Skeletal muscle tissue (tissue), 4 donors: ENCODE results near the gene CREBRF. TPM values are rescaled to one million over a fixed set of nuclear protein-coding genes. Genes with fewer than 3 reads are reported as not detected.
"Not testable (repeated sequence)": the region's sequence is repeated elsewhere in the genome, so short reads cannot be mapped to it uniquely, and the experiment has no call there.

Experiments
- H3K27ac ChIP-seq: one replicate; pipeline ENCODE4 v1.7.0; 2013; ENCODE audit warnings: mild to moderate bottlenecking, low read depth, low read length, inconsistent platforms
- H3K27me3 ChIP-seq, 3 donors: one replicate each; pipeline ENCODE4 v1.7.0; 2013; ENCODE audit warnings: low read length in 3 of 3; ENCODE audit not compliant: control insufficient read depth in 3 of 3, insufficient read depth in 3 of 3
- H3K36me3 ChIP-seq, 3 donors: one replicate each; pipeline ENCODE4 v1.7.0; 2013; ENCODE audit warnings: low read length in 3 of 3; ENCODE audit not compliant: control insufficient read depth in 3 of 3, insufficient read depth in 3 of 3
- H3K4me1 ChIP-seq, 3 donors: one replicate each; pipeline ENCODE4 v1.7.0; 2013; ENCODE audit warnings: low read length in 3 of 3, mild to moderate bottlenecking in 3 of 3; ENCODE audit not compliant: control insufficient read depth in 3 of 3, insufficient read depth in 3 of 3
- H3K4me3 ChIP-seq, 3 donors: one replicate each; pipeline ENCODE4 v1.7.0; 2013; ENCODE audit warnings: low read length in 3 of 3
- H3K9ac ChIP-seq, 3 donors: one replicate each; pipeline ENCODE4 v1.7.0; 2013; ENCODE audit warnings: low read length in 3 of 3, mild to moderate bottlenecking in 3 of 3, moderate library complexity in 2 of 3, low read depth in 1 of 3
- H3K9me3 ChIP-seq, 3 donors: one replicate each; pipeline ENCODE4 v1.7.0; 2013; ENCODE audit warnings: low read length in 3 of 3; ENCODE audit not compliant: control insufficient read depth in 3 of 3
- total RNA-seq: library from RNA; depleted of rRNA; stranded (reverse); fragments of >200 nt; gene quantifications from one replicate; pipeline ENCODE4 v1.2.3, GENCODE V29; 2014
- donor health status: Osteomylitis.

CREBRF gene
- total RNA-seq, 1 donor from 2014 or later, result 12.0 TPM

DNA sequence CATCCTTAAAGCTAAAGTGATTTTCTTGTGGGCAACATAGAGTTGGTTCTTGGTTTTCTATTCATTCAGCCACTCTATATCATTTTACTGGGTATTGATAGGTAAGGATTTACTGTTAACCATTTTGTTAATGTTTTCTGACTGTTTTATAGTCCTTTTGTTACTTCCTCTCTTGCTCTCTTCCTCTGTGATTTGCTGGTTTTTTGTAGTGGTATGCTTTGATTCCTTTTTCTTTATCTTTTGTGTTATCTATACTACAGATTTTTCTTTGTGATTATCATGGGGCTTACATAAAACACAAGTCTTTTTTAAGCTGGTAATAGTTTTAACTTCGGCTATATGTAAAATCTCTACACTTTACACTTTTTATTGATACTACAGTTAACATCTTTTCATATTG lies 43.3 kb downstream of the CREBRF start:
- Histone ChIP-seq H3K9ac (no peak overlapping the region), H3K27ac (no peak overlapping the region), H3K9me3 (no peaks in the 10 kb centered on the region), H3K4me1 (peaks cover 0 to 8% (median 8%) of the 10 kb centered on the region in 3 donors), H3K36me3 (peaks cover 0 to 4% (median 0%) of the 10 kb centered on the region in 3 donors), H3K27me3 (no peaks in the 10 kb centered on the region), H3K4me3 (no peak overlapping the region)

DNA sequence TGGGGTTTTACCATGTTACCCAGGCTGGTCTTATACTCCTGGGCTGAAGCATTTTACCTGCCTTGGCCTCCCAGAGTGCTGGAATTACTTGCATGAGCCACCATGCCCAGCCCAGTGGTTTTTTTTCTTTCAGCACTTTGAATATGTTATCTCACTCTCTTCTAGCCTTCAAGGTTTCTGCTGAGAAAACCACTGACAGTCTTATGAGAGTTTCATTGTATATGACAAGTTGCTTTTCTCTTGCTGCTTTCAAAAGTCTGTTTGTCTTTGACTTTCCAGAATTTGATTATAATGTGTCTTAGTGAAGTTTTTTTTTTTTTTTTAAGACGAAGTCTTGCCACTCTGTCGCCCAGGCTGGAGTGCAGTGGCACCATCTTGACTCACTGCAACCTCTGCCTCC lies 45.1 kb downstream of the CREBRF start:
- no peaks in the 10 kb centered on the region for H3K27me3 ChIP-seq
- H3K36me3 ChIP-seq, result peaks cover 0 to 4% (median 0%) of the 10 kb centered on the region in 3 donors
- H3K9ac ChIP-seq, result no peak overlapping the region
- H3K4me1 ChIP-seq, result peaks cover 0 to 8% (median 8%) of the 10 kb centered on the region in 3 donors
- no peak overlapping the region for H3K27ac ChIP-seq
- no peaks in the 10 kb centered on the region for H3K9me3 ChIP-seq
- H3K4me3 ChIP-seq, result no peak overlapping the region

GRCh38 chr5:173103411-173103810 lies 47.3 kb downstream of the CREBRF start:
- Histone ChIP-seq H3K27ac (no peak overlapping the region), H3K4me3 (no peak overlapping the region), H3K9me3 (no peaks in the 10 kb centered on the region), H3K9ac (no peak overlapping the region), H3K27me3 (no peaks in the 10 kb centered on the region), H3K4me1 (no peaks in the 10 kb centered on the region), H3K36me3 (peaks cover 0 to 4% (median 0%) of the 10 kb centered on the region in 3 donors)

- H3K9me3 ChIP-seq, result no peaks in the 10 kb centered on the region
- no peaks in the 10 kb centered on the region for H3K27me3 ChIP-seq
- peaks cover 15 to 44% (median 25%) of the 10 kb centered on the region in 3 donors for H3K36me3 ChIP-seq
- H3K27ac ChIP-seq, result no peak overlapping the region
- H3K4me1 ChIP-seq, result no peaks in the 10 kb centered on the region
- H3K9ac ChIP-seq, result no peak overlapping the region
- no peak overlapping the region for H3K4me3 ChIP-seq
Measured at GRCh38 chr5:173108914-173109313, 52.8 kb downstream of the CREBRF start.

GRCh38 chr5:173114536-173114935 lies 58.4 kb downstream of the CREBRF start:
- H3K9me3 ChIP-seq, result no peaks in the 10 kb centered on the region
- no peak overlapping the region for H3K4me3 ChIP-seq
- H3K4me1 ChIP-seq, result no peaks in the 10 kb centered on the region
- no peak overlapping the region for H3K9ac ChIP-seq
- no peaks in the 10 kb centered on the region for H3K27me3 ChIP-seq
- peaks cover 18 to 36% (median 27%) of the 10 kb centered on the region in 3 donors for H3K36me3 ChIP-seq
- H3K27ac ChIP-seq, result no peak overlapping the region

- H3K27ac ChIP-seq, result no peak overlapping the region
- H3K27me3 ChIP-seq, result no peaks in the 10 kb centered on the region
- no peak overlapping the region for H3K4me3 ChIP-seq
- H3K9me3 ChIP-seq, result no peaks in the 10 kb centered on the region
- H3K9ac ChIP-seq, result no peak overlapping the region
- peaks cover 3 to 19% (median 9%) of the 10 kb centered on the region in 3 donors for H3K36me3 ChIP-seq
- no peaks in the 10 kb centered on the region for H3K4me1 ChIP-seq
Measured at GRCh38 chr5:173119719-173120118, 63.6 kb downstream of the CREBRF start.

- H3K36me3 ChIP-seq, result peaks cover 7 to 21% (median 12%) of the 10 kb centered on the region in 3 donors
- no peaks in the 10 kb centered on the region for H3K9me3 ChIP-seq
- H3K4me3 ChIP-seq, result no peak overlapping the region
- H3K27me3 ChIP-seq, result no peaks in the 10 kb centered on the region
- H3K27ac ChIP-seq, result no peak overlapping the region
- H3K9ac ChIP-seq, result no peak overlapping the region
- no peaks in the 10 kb centered on the region for H3K4me1 ChIP-seq
Measured at GRCh38 chr5:173123416-173123815, 67.3 kb downstream of the CREBRF start.

GRCh38 chr5:173132166-173132565 lies 76.0 kb downstream of the CREBRF start:
- H3K4me3 ChIP-seq, H3K27ac ChIP-seq, H3K4me1 ChIP-seq, H3K27me3 ChIP-seq, H3K9me3 ChIP-seq, H3K9ac ChIP-seq: not testable (repeated sequence)
- H3K36me3 ChIP-seq, result peaks cover 0 to 16% (median 8%) of the 10 kb centered on the region in 3 donors

DNA sequence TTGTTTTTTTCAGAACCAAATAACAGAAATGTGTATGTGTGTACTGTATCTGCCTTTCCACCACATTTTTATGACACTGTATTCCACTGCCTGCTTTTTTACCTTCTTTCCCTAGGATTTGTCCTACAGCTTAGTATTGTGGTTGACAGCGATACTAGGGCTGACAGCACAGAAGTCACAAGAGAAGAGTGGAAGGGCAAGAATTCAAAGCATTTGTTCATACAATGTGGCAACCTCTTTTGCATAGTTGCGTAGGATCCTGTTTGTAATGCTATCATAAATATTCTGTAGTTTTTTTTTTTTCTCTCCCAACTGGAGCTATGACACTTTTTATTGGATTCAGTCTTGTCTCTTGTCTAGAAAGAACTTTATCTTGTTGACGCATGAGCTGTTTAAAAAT lies 82.6 kb downstream of the CREBRF start:
- H3K27ac ChIP-seq, result no peak overlapping the region
- H3K4me1 ChIP-seq, result no peaks in the 10 kb centered on the region
- no peak overlapping the region for H3K4me3 ChIP-seq
- H3K36me3 ChIP-seq, result peaks cover 0 to 25% (median under 1%) of the 10 kb centered on the region in 3 donors
- no peaks in the 10 kb centered on the region for H3K27me3 ChIP-seq
- H3K9ac ChIP-seq, result no peak overlapping the region
- H3K9me3 ChIP-seq, result no peaks in the 10 kb centered on the region

DNA sequence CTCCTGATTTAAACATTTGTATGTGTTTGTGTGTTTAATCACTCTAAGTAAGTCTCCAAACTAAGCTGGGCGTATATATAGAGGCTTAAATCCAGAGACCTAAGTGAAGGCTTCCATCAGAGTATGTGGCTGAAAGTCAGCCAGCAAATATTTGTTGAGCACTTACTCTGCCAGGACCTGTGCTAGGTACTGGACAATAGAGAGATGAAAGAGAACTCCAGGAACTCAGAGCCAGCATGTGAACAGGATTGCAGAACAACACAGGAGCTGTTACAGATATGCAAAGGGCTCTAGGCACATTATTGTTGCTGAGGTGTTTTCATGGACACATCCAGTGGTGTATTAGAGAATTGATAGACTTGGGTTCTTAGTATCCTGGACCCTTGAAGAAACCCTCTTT lies 83.5 kb downstream of the CREBRF start:
- H3K9me3 ChIP-seq, result no peaks in the 10 kb centered on the region
- H3K4me1 ChIP-seq, result peaks cover 0 to 2% (median 0%) of the 10 kb centered on the region in 3 donors
- H3K27me3 ChIP-seq, result no peaks in the 10 kb centered on the region
- no peak overlapping the region for H3K9ac ChIP-seq
- no peak overlapping the region for H3K27ac ChIP-seq
- H3K36me3 ChIP-seq, result peaks cover 0 to 20% (median 0%) of the 10 kb centered on the region in 3 donors
- no peak overlapping the region for H3K4me3 ChIP-seq
